Fibroblast of skin of left biceps (primary cell): ENCODE results near the gene RASGRF1.
"Not testable (repeated sequence)": the region's sequence is repeated elsewhere in the genome, so short reads cannot be mapped to it uniquely, and the experiment has no call there.

ENCODE experiments used
- DNase-seq, 2 experiments: peaks; one replicate each; pipeline ENCODE4 v3.0.0-alpha.2; 2013; ENCODE audit warnings: low read depth in 2 of 2

RASGRF1 gene

GRCh38 chr15:79041601-79042168 is 48.9 kb downstream of the RASGRF1 start:
- no peak for DNase-seq

GRCh38 chr15:79037848-79038247 is 52.7 kb downstream of the RASGRF1 start:
- no peak for DNase-seq

- DNase-seq: no peak
Observed at GRCh38 chr15:79036323-79036722, 54.3 kb downstream of the RASGRF1 start.

GRCh38 chr15:79035814-79036213 is 54.8 kb downstream of the RASGRF1 start:
- no peak for DNase-seq

GRCh38 chr15:79035111-79035601 is 55.4 kb downstream of the RASGRF1 start:
- no peak for DNase-seq

GRCh38 chr15:79034284-79034683 is 56.3 kb downstream of the RASGRF1 start:
- no peak for DNase-seq

GRCh38 chr15:79032656-79033055 is 57.9 kb downstream of the RASGRF1 start:
- DNase-seq: no peak

GRCh38 chr15:79031821-79032220 is 58.8 kb downstream of the RASGRF1 start:
- DNase-seq: no peak

- DNase-seq: no peak
Observed at GRCh38 chr15:79031201-79031600, 59.4 kb downstream of the RASGRF1 start.

- DNase-seq: no peak
Observed at GRCh38 chr15:79030470-79030869, 60.1 kb downstream of the RASGRF1 start.

- DNase-seq: no peak
Observed at GRCh38 chr15:79028411-79028964, 62.1 kb downstream of the RASGRF1 start.

GRCh38 chr15:79027532-79028410 is 62.8 kb downstream of the RASGRF1 start:
- DNase-seq: no peak

GRCh38 chr15:79025802-79026201 is 64.8 kb downstream of the RASGRF1 start:
- no peak for DNase-seq

GRCh38 chr15:79025201-79025600 is 65.4 kb downstream of the RASGRF1 start:
- DNase-seq: no peak

GRCh38 chr15:79024493-79024892 is 66.1 kb downstream of the RASGRF1 start:
- not testable (repeated sequence) for DNase-seq

- no peak for DNase-seq
Observed at GRCh38 chr15:79023918-79024317, 66.7 kb downstream of the RASGRF1 start.

GRCh38 chr15:79023546-79023890 is 67.1 kb downstream of the RASGRF1 start:
- DNase-seq: no peak

- DNase-seq: no peak
Observed at GRCh38 chr15:79018960-79019359, 71.6 kb downstream of the RASGRF1 start.

- DNase-seq: no peak
Observed at GRCh38 chr15:79017953-79018352, 72.6 kb downstream of the RASGRF1 start.

GRCh38 chr15:79016527-79017170 is 73.9 kb downstream of the RASGRF1 start:
- DNase-seq: no peak

GRCh38 chr15:79015416-79015815 is 75.2 kb downstream of the RASGRF1 start:
- DNase-seq: no peak

GRCh38 chr15:79010278-79010677 is 80.3 kb downstream of the RASGRF1 start:
- DNase-seq: no peak
